Epithelial cell of alveolus of lung (primary cell): ENCODE results near the gene NQO1. TPM values are rescaled to one million over a fixed set of nuclear protein-coding genes. Genes with fewer than 3 reads are reported as not detected.

Experiments
- total RNA-seq: library from RNA; depleted of rRNA; stranded (reverse); fragments of >200 nt; gene quantifications from 2 replicates; pipeline ENCODE4 v1.2.1, GENCODE V29; 2015

NQO1 gene
- total RNA-seq = 384 and 420 TPM in 2 replicates

GRCh38 chr16:69726313-69727060 lies at the start of gene NQO1:
NQO1 (minus strand) TSS chr16:69726560; CDS start chr16:69726439, 121 bp downstream.

GRCh38 chr16:69761983-69762813 lies 35.8 kb upstream of the NQO1 start, which contains the start of gene WWP2:
WWP2 (plus strand) TSS chr16:69762332; CDS start chr16:69787011, 24,679 bp downstream.

GRCh38 chr16:69754469-69755310 lies 28.3 kb upstream of the NQO1 start, which contains the start of gene NOB1:
NOB1 (minus strand) TSS chr16:69754926; CDS start chr16:69754910, 16 bp downstream.

Other genes with a start within 250 kb of the NQO1 start
- gene NFAT5, start 160.6 kb downstream of the NQO1 start, total RNA-seq = 9.2 and 26.7 TPM in 2 replicates
- 41.1 and 53.9 TPM in 2 replicates for gene NOB1, start 28.4 kb upstream of the NQO1 start, total RNA-seq
- gene WWP2, start 35.8 kb upstream of the NQO1 start, total RNA-seq = 18.7 and 23.8 TPM in 2 replicates
- 0.08 and 0.13 TPM in 2 replicates for gene CLEC18A, start 224.8 kb upstream of the NQO1 start, total RNA-seq